Measurements from ENCODE around the gene STUB1.
A peak's percentile ranks its signal among the peaks of the same experiment; 100 is the strongest.

The STUB1 gene

DNA sequence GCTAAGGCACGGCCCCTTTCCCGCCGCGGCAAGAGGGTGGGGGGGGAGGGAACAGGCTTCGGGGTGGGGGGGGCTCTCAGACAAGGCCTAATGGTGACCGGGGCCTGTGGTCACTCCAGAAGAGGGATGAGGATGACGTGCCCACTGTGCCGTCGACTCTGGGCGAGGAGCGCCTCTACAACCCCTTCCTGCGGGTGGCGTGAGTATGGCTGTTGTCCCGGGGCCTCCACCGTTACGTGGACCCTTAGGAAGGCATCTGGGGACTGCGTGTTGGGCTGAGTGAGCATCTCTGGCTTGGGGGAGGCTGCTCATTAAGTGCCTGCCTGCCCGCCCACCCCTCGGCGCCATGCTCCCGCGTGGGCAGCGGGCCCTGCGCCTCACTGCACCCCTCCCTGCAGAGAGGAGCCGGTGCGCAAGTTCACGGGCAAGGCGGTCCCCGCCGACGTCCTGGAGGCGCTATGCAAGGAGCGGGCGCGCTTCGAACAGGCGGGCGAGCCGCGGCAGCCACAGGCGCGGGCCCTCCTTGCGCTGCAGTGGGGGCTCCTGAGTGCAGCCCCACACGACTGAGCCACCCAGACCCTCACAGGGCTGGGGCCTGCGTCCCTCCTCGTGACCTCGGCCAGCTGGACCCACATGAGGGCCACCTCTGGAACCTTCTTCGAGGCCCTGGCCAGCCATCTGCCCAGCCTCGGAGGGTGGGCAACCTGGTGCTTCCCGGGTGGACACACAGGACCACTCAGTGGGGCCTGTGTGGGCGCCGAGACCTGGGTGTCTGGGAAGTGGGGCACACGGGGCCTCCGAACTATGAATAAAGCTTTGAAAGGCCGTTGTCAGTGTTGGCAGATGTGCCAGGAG lies 48.9 kb downstream of the STUB1 start:
- Histone ChIP-seq H3K79me2 (ENCODE audit: insufficient read depth, low read length) (no peaks in the 10 kb centered on the region), H3K9me3 (ENCODE audit: low read length) (no peaks in the 10 kb centered on the region), H2AFZ (ENCODE audit: low read length) (no peak overlapping the region), H3K4me1 (ENCODE audit: insufficient read depth, low read length, severe bottlenecking) (peaks cover 22% of the 10 kb centered on the region), H4K20me1 (ENCODE audit: insufficient read depth, low read length) (no peaks in the 10 kb centered on the region), H3F3A (ENCODE audit: insufficient read depth, low read length) (peaks cover 4% of the 10 kb centered on the region; the same call in 1 of the 2 replicates), H3K27me3 (ENCODE audit: insufficient read depth, low read length) (no peaks in the 10 kb centered on the region), H3K4me3 (ENCODE audit: low read depth, low read length, poor library complexity, severe bottlenecking) (peak overlapping the region; percentile 93), H3K4me2 (ENCODE audit: low read length) (peak overlapping the region; percentile 75), H3K9ac (ENCODE audit: low read length) (peak overlapping the region; percentile 67; the same call in 1 of the 2 replicates), H3K9me2 (ENCODE audit: low read depth, low read length) (no peaks in the 10 kb centered on the region), H3K27ac (ENCODE audit: low read depth, low read length, poor library complexity, severe bottlenecking) (peak overlapping the region; percentile 58), H3K36me3 (ENCODE audit: insufficient read depth, low read length) (peaks cover 40% of the 10 kb centered on the region)
- TF ChIP-seq, protein P1, sequence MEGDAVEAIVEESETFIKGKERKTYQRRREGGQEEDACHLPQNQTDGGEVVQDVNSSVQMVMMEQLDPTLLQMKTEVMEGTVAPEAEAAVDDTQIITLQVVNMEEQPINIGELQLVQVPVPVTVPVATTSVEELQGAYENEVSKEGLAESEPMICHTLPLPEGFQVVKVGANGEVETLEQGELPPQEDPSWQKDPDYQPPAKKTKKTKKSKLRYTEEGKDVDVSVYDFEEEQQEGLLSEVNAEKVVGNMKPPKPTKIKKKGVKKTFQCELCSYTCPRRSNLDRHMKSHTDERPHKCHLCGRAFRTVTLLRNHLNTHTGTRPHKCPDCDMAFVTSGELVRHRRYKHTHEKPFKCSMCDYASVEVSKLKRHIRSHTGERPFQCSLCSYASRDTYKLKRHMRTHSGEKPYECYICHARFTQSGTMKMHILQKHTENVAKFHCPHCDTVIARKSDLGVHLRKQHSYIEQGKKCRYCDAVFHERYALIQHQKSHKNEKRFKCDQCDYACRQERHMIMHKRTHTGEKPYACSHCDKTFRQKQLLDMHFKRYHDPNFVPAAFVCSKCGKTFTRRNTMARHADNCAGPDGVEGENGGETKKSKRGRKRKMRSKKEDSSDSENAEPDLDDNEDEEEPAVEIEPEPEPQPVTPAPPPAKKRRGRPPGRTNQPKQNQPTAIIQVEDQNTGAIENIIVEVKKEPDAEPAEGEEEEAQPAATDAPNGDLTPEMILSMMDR (IDR thresholded peaks at IDR 0.05; ENCODE audit: low read length) = no peak
- TF ChIP-seq EZH2 (IDR thresholded peaks at IDR 0.05; ENCODE audit: borderline replicate concordance, low read length) = no peak

DNA sequence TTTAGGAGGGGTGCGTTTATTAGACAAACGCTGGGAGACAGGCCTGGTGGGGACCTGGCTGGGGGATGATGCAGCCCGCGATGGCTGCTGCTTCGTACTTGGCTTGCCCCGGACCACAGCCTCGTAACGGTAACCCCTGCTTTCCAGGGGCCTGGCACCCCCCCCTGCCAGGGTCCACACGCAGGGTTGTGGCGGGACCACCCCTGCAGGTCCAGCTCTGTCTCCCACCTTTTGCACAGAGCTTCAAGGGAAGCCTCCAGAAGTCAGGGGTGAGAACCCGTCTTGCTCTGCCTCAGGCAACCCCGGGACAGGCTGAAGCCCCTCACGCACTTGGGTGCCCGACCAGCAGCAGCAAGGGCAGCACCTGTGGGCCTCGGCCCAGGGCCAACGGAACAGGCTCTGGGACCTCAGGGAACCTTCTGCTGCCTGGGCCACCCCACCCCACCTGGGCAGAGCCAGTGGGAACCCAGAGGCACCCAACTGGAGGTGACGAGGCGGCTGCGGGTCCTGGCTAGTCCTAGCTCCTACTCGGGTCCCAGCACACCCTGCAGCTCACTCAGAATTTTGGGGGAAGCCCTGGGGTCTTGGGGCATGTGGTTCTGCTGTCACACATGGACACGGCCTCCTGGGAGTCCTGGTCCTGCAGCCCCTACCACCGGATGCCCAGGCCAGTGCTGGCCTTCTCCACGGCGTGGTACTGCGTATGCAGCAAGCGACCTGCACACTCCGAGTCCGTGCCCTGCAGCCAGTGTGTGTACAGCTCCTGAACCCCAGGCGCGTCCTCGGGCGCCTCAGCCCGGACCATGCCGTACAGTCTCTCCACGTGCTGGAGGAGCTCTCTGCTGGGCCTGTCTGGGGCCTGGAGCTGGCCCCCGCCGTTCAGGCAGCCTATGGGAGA lies 49.8 kb downstream of the STUB1 start:
- Histone ChIP-seq H4K20me1 (ENCODE audit: insufficient read depth, low read length) (no peaks in the 10 kb centered on the region), H3F3A (ENCODE audit: insufficient read depth, low read length) (peaks cover 4% of the 10 kb centered on the region; the same call in 1 of the 2 replicates), H2AFZ (ENCODE audit: low read length) (no peak overlapping the region), H3K9ac (ENCODE audit: low read length) (peak overlapping the region; percentile 43; the same call in 1 of the 2 replicates), H3K4me3 (ENCODE audit: low read depth, low read length, poor library complexity, severe bottlenecking) (peak overlapping the region; percentile 93), H3K27me3 (ENCODE audit: insufficient read depth, low read length) (no peaks in the 10 kb centered on the region), H3K4me1 (ENCODE audit: insufficient read depth, low read length, severe bottlenecking) (peaks cover 22% of the 10 kb centered on the region), H3K27ac (ENCODE audit: low read depth, low read length, poor library complexity, severe bottlenecking) (peak overlapping the region; percentile 58), H3K9me2 (ENCODE audit: low read depth, low read length) (no peaks in the 10 kb centered on the region), H3K9me3 (ENCODE audit: low read length) (no peaks in the 10 kb centered on the region), H3K36me3 (ENCODE audit: insufficient read depth, low read length) (peaks cover 49% of the 10 kb centered on the region), H3K79me2 (ENCODE audit: insufficient read depth, low read length) (no peaks in the 10 kb centered on the region), H3K4me2 (ENCODE audit: low read length) (peak overlapping the region; percentile 57)
- no peak for TF ChIP-seq EZH2 (IDR thresholded peaks at IDR 0.05; ENCODE audit: borderline replicate concordance, low read length)
- TF ChIP-seq, protein P1 (IDR thresholded peaks at IDR 0.05; ENCODE audit: low read length) = no peak

DNA sequence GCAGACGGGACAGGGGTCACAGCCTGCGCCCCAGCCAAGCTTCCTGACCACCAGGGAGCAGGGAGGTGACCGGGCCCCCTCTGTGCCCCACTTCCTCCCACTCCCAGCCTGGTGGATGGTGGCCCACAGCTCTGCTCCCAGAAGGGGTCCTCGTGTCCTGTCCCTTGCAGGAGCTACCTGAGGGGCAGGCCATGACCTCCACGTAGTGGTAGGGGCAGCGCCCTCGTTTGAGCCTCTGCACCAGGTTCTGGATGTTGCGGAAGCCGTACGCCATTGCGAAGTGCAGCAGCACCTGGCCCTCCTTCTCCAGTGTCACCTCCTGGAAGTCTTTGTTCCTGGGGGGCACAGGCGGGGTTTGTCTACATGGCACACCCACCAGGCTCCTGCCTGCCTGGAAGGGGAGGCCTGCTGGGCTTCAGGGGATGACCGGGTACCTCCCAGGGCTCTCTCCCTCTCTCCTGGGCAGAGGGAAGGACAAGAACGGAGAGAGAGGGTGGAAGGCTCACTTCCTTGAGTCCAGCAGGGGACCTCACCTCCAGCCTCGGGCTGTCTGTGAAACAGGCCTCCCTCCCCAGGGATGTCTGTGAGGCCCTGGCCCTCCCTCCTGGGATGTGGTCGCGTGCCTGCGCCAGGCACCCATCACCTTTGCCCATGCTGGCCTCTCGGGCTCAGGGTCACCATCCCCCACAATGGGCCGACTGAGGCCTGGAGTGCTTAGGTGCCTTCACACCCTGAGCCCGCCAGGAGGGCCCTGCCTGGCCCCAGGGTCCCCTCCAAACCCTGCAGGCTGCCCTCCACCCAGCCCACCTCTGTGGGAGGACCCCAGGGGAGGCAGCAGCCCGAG lies 50.7 kb downstream of the STUB1 start:
- TF ChIP-seq EZH2 (IDR thresholded peaks at IDR 0.05; ENCODE audit: borderline replicate concordance, low read length) = no peak
- TF ChIP-seq, protein P1 (IDR thresholded peaks at IDR 0.05; ENCODE audit: low read length) = no peak
- Histone ChIP-seq H4K20me1 (ENCODE audit: insufficient read depth, low read length) (no peaks in the 10 kb centered on the region), H3F3A (ENCODE audit: insufficient read depth, low read length) (peaks cover 4% of the 10 kb centered on the region; the same call in 1 of the 2 replicates), H3K36me3 (ENCODE audit: insufficient read depth, low read length) (peaks cover 58% of the 10 kb centered on the region), H3K27ac (ENCODE audit: low read depth, low read length, poor library complexity, severe bottlenecking) (peak overlapping the region; percentile 58), H3K9me2 (ENCODE audit: low read depth, low read length) (no peaks in the 10 kb centered on the region), H3K9ac (ENCODE audit: low read length) (no peak overlapping the region), H3K9me3 (ENCODE audit: low read length) (no peaks in the 10 kb centered on the region), H3K4me1 (ENCODE audit: insufficient read depth, low read length, severe bottlenecking) (peaks cover 23% of the 10 kb centered on the region), H3K4me3 (ENCODE audit: low read depth, low read length, poor library complexity, severe bottlenecking) (no peak overlapping the region), H3K4me2 (ENCODE audit: low read length) (no peak overlapping the region), H3K79me2 (ENCODE audit: insufficient read depth, low read length) (no peaks in the 10 kb centered on the region), H3K27me3 (ENCODE audit: insufficient read depth, low read length) (no peaks in the 10 kb centered on the region), H2AFZ (ENCODE audit: low read length) (no peak overlapping the region)

Measured in OCI-LY1 (cell line).